Prostate gland (tissue), 2 donors: ENCODE results near the gene THSD4. TPM values are rescaled to one million over a fixed set of nuclear protein-coding genes. Genes with fewer than 3 reads are reported as not detected.

ENCODE experiments used
- DNase-seq: peaks from one replicate; pipeline ENCODE4 v3.0.0-alpha.2; 2019; ENCODE audit warnings: low spot score
- H3K27ac ChIP-seq, 2 donors: fragments of 200-600 bp; sonication (generic); 2 replicates each; pipeline ENCODE4 v1.5.1; 2017 to 2019
- H3K27me3 ChIP-seq: fragments of 200-600 bp; sonication (generic); replicated peaks from 2 replicates; pipeline ENCODE4 v1.5.1; 2019; ENCODE audit not compliant: insufficient read depth
- H3K36me3 ChIP-seq, 2 donors: fragments of 200-600 bp; sonication (generic); 1 replicate in 1 of 2; 2 replicates in 1 of 2; pipeline versions ENCODE4 v1.5.1 to v1.8.1; 2017 to 2019
- H3K4me1 ChIP-seq: fragments of 200-600 bp; sonication (generic); replicated peaks from 2 replicates; pipeline ENCODE4 v1.5.1; 2019
- H3K4me3 ChIP-seq, 2 donors: fragments of 200-600 bp; sonication (generic); 2 replicates each; pipeline ENCODE4 v1.5.1; 2017 to 2019
- H3K9me3 ChIP-seq: fragments of 200-600 bp; sonication (generic); 2 replicates; pipeline ENCODE4 v1.5.1; 2017
- POLR2A ChIP-seq: fragments of 450-650 bp; IDR thresholded peaks from one replicate; pipeline ENCODE4 v1.6.1; 2016; ENCODE audit warnings: antibody characterized with exemption, mild to moderate bottlenecking
- POLR2AphosphoS5 ChIP-seq: sonication (generic); formaldehyde crosslinking; IDR thresholded peaks from one replicate; pipeline ENCODE4 v1.6.1; 2017; ENCODE audit warnings: antibody characterized with exemption
- whole genome bisulfite sequencing: methylation state at CpG from one replicate; pipeline ENCODE4 v1.1.5; 2018; 5-methylcytosine and 5-hydroxymethylcytosine counted together
- intact Hi-C: fragments of 100-400 bp; cut with DNase I; formaldehyde crosslinking; loops from one replicate; pipeline ENCODE4 v1.14.2; 2022
- total RNA-seq, 2 donors: library from RNA; depleted of rRNA; stranded (reverse); fragments of >200 nt; gene quantifications; one replicate each; pipeline ENCODE4 v1.1.0, GENCODE V29; 2016
- TF ChIP-seq, protein P1 (sequence below), 4 experiments: fragments of 200-600 bp in 2 of 4; fragments of 450-650 bp in 2 of 4; sonication (generic) in 2 of 4; IDR thresholded peaks; 1 replicate in 3 of 4; 2 replicates in 1 of 4; pipeline ENCODE4 v1.5.1; 2016 to 2019; ENCODE audit warnings: antibody characterized with exemption in 4 of 4, mild to moderate bottlenecking in 2 of 4, moderate library complexity in 2 of 4

The THSD4 gene
- total RNA-seq, 2 donors from 2014 or later, result 84.1 to 223 TPM

DNA sequence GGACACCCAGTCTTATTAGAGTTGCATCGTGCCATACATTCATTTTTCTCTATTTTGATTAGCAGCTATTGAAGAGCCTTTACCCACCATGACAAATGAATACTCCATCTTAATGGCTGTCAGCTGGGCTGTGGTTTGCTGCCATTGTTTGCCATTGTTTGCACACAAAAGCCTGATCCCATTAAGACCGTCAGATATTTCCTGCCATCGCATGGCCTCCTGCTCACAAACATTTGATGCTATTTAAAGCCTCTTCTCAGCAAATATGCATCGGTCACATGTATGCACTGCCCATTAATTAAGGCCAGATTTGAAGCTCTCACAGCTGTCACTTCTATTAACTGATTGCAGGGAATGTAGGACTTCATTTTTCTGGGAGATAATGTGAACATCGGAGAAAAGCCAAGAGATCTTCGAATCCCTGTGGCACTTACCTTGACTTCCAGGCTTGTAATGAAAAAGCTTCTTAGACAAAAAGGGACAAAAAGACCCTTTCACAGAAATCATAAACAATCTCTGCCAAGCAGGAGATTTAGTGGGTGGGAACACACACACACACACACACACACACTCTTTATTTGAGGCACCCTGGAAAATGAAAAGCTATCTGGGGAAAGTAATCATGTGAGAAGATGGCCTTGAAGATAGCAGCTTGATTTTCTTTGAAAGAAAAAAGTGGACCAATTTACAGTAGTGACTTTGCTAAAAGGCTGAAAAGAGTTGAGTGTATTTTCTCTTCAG is 519.7 kb downstream of the THSD4 start:
- H3K27ac ChIP-seq, result no peak overlapping the region
- intact Hi-C loops, result no loop called here
- TF ChIP-seq, protein P1, sequence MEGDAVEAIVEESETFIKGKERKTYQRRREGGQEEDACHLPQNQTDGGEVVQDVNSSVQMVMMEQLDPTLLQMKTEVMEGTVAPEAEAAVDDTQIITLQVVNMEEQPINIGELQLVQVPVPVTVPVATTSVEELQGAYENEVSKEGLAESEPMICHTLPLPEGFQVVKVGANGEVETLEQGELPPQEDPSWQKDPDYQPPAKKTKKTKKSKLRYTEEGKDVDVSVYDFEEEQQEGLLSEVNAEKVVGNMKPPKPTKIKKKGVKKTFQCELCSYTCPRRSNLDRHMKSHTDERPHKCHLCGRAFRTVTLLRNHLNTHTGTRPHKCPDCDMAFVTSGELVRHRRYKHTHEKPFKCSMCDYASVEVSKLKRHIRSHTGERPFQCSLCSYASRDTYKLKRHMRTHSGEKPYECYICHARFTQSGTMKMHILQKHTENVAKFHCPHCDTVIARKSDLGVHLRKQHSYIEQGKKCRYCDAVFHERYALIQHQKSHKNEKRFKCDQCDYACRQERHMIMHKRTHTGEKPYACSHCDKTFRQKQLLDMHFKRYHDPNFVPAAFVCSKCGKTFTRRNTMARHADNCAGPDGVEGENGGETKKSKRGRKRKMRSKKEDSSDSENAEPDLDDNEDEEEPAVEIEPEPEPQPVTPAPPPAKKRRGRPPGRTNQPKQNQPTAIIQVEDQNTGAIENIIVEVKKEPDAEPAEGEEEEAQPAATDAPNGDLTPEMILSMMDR (IDR thresholded peaks at IDR 0.05), result no peak
- TF ChIP-seq POLR2AphosphoS5 (no peak), POLR2A (no peak)

DNA sequence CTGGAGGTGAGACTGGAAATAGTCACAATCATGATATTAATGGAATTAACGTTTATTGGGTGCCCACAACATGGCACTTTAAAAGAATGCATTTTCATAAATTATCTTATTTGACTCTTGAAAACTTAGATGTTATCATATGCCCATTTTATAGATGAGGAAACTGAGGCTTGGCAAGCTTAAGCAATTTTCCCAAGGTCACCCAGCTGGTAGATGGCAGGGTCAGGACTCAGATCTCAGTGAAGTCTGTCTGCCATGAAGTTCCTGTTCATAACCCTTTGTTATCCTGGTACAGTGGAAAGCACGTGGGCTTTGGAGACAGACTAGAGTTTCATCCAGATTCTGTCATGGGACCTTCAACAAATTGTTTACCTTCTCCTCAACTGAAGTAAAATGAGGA is 520.5 kb downstream of the THSD4 start:
- Histone ChIP-seq H3K27me3 (no peaks in the 10 kb centered on the region), H3K4me1 (peaks cover 3% of the 10 kb centered on the region), H3K9me3 (no peaks in the 10 kb centered on the region), H3K4me3 (no peak overlapping the region), H3K36me3 (no peaks in the 10 kb centered on the region), H3K27ac (no peak overlapping the region)
- TF ChIP-seq, protein P1 (IDR thresholded peaks at IDR 0.05), result no peak
- TF ChIP-seq POLR2A (no peak), POLR2AphosphoS5 (no peak)
- DNase-seq, result no peak
- 85% methylated on average over 2 of the region's 2 CpGs for WGBS
- intact Hi-C loops, result no loop called here

More for the DNA sequence above, 519.7 kb downstream of the THSD4 start:
- no peaks in the 10 kb centered on the region for H3K27me3 ChIP-seq
- no peaks in the 10 kb centered on the region for H3K9me3 ChIP-seq
- no peaks in the 10 kb centered on the region for H3K36me3 ChIP-seq
- no peak overlapping the region for H3K4me3 ChIP-seq
- DNase-seq, result no peak
- H3K4me1 ChIP-seq, result peaks cover 3% of the 10 kb centered on the region
- WGBS, result 34% methylated on average over 6 of the region's 6 CpGs

DNA sequence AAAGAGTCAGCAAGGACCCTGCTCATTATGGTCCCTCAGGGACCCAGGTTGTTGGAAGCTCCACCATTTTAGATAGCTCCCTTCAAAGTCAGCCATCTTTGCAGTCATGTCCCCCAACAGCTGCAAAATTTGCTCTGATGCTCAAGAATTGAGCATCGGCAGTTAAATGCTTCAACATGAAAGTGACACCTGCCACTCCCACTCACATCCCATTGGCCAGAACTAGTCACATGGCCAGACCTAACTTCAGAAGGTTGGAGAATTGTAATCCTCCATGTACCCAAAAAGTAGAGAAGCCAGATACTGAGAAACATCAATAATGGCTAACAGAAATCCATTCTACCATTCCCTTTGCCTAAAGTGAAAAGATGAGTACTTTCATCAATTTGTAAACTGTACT is 523.6 kb downstream of the THSD4 start:
- H3K27me3 ChIP-seq, result no peaks in the 10 kb centered on the region
- DNase-seq, result no peak
- no peaks in the 10 kb centered on the region for H3K4me1 ChIP-seq
- no peak overlapping the region for H3K27ac ChIP-seq
- WGBS, result 95% methylated on average over 1 of the region's 1 CpG
- no peak overlapping the region for H3K4me3 ChIP-seq
- intact Hi-C loops, result no loop called here
- TF ChIP-seq POLR2AphosphoS5 (no peak), POLR2A (no peak)
- TF ChIP-seq, protein P1 (IDR thresholded peaks at IDR 0.05), result no peak
- no peaks in the 10 kb centered on the region for H3K36me3 ChIP-seq
- H3K9me3 ChIP-seq, result no peaks in the 10 kb centered on the region

DNA sequence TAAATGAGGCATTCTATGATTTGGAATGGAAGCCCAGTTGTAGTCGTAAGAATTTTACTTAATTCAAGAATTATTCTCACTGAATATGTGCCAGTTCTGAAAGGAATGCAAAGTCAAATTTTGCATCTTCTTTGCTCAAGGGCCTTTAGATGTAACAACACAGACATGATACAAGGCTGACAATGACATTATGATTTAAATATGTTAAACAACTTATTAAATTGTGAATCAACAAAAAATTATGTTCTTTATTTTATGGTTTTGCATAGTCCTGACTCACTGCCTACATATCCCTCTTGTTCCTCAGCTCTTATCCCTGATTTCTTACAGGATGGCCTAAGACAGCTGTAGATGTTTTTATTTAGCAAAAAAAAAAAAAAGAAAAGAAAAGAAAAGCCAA is 524.2 kb downstream of the THSD4 start:
- 96% methylated on average over 1 of the region's 1 CpG for WGBS
- Histone ChIP-seq H3K4me1 (no peaks in the 10 kb centered on the region), H3K4me3 (no peak overlapping the region), H3K36me3 (no peaks in the 10 kb centered on the region), H3K9me3 (no peaks in the 10 kb centered on the region), H3K27me3 (no peaks in the 10 kb centered on the region), H3K27ac (no peak overlapping the region)
- intact Hi-C loops, result no loop called here
- no peak for DNase-seq
- TF ChIP-seq POLR2AphosphoS5 (no peak), POLR2A (no peak)
- TF ChIP-seq, protein P1 (IDR thresholded peaks at IDR 0.05), result no peak

DNA sequence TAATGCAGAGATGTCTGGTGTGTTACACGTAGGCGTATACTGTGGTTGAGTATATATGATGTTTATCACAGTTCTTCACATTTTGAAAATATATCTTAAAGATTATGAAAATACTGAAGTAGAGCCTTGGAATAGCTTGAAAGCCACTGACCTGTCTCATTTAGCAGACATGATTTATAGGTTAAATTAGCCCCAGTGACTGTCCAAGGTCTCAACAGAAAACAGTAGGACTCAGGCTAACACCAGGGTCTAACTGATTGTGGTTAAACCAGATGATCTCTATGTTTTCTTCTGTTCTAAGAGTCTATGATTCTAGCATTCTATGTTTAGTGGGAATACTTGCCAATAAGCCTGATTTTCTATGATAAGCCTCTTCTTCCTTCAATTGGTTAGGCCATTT is 528.6 kb downstream of the THSD4 start:
- H3K4me1 ChIP-seq, result no peaks in the 10 kb centered on the region
- no peak overlapping the region for H3K4me3 ChIP-seq
- no peak for TF ChIP-seq POLR2A
- TF ChIP-seq, protein P1 (IDR thresholded peaks at IDR 0.05), result no peak
- TF ChIP-seq POLR2AphosphoS5, result no peak
- H3K36me3 ChIP-seq, result no peaks in the 10 kb centered on the region
- no peak overlapping the region for H3K27ac ChIP-seq
- intact Hi-C loops, result no loop called here
- no peaks in the 10 kb centered on the region for H3K27me3 ChIP-seq
- no peaks in the 10 kb centered on the region for H3K9me3 ChIP-seq
- WGBS, result 95% methylated on average over 2 of the region's 2 CpGs
- no peak for DNase-seq
